HG02852 (cell line): ENCODE data around the gene IL9R.
"Not testable (repeated sequence)": the region's sequence is repeated elsewhere in the genome, so short reads cannot be mapped to it uniquely, and the experiment has no call there.

ENCODE experiments used
- ATAC-seq: cut with Tn5 transposase; IDR thresholded peaks from one replicate; pipeline ENCODE4 v1.9.1; 2021; ENCODE audit warnings: mild to moderate bottlenecking, moderate library complexity; ENCODE audit not compliant: unreplicated experiment

IL9R gene, protein sequence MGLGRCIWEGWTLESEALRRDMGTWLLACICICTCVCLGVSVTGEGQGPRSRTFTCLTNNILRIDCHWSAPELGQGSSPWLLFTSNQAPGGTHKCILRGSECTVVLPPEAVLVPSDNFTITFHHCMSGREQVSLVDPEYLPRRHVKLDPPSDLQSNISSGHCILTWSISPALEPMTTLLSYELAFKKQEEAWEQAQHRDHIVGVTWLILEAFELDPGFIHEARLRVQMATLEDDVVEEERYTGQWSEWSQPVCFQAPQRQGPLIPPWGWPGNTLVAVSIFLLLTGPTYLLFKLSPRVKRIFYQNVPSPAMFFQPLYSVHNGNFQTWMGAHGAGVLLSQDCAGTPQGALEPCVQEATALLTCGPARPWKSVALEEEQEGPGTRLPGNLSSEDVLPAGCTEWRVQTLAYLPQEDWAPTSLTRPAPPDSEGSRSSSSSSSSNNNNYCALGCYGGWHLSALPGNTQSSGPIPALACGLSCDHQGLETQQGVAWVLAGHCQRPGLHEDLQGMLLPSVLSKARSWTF

DNA sequence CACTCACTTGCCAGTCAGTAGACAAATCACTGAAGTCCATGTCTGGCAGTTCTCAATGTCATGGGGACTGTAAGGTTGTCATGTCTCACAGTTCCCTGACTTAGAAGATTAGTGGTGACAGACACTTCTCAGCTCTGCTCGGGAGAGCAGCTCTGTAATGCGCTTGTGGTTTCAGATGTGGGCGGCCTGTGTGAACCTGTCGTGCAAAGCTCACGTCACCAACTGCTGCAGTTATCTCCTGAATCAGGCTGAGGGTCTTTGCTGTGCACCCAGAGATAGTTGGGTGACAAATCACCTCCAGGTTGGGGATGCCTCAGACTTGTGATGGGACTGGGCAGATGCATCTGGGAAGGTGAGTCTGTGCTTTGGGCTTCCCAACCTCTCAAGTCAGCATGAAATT is at the start of gene IL9R:
TSS of gene IL9R (plus strand) at position 261 of the 400 bp plus-strand sequence. CDS start at position 325, 64 bp downstream.
- ATAC-seq = peak; percentile 87

DNA sequence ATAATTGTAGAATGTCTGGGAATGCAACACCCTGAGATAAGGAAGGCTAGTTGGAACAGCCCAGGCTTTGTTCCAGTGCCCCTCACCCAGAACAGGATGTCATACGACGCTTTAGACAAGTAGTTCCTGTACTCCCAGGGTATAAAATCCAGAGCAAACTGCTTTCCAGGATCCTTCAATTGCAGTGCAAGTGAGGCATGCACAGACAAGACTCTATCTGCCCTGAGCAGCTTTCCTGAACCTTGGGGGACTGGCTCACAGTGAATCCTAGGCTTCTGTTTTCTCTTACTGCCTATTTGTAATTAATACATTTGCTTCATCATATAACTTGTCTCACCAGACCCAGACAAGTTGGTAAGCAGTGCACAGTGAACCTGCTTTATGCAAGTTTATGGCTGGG is 48.4 kb upstream of the IL9R start:
- no peak for ATAC-seq

- no peak for ATAC-seq
Observed at GRCh38 chrX:155951237-155951789, 46.2 kb upstream of the IL9R start.

GRCh38 chrX:155953055-155953454 is 44.4 kb upstream of the IL9R start:
- ATAC-seq = no peak

DNA sequence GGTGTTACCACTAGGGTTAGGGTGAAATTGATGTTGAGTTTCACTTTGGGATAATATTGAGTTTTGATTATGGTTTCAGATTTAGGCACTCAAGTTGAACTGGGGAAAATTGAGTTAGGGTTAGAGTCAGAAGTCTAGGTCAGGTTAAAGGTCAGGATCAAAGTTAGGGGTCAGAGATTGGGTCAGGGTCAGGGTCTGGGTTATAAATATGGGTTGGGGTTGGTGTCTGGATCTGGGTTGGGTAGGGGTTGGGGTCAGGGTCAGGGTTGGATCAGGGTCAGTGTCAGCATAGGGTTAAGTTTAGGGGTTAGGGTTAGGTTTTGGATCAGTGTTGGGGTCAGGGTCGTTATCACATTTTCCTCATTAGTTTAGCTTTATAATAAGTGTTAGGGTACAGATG is 42.7 kb upstream of the IL9R start:
- ATAC-seq = no peak

DNA sequence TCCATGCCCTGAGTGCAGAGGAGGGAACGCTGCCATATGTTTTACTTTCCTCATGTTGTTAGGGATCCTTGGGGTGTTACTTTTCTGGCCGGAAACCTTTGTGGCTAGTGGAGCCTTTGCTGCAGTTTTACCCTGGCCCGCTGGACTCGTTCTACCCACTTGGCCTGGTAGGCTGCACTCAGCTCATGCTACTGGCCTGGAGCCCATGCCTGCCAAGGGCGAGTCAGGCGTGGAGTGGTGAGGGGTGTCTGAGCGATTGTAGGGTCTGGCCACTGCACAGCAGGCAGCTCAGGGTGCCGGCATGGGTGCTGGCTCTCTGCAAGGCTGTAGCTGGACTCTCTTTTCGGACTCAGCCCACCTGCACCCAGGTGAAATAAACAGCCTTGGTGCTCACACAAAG is 41.4 kb upstream of the IL9R start:
- ATAC-seq = no peak

DNA sequence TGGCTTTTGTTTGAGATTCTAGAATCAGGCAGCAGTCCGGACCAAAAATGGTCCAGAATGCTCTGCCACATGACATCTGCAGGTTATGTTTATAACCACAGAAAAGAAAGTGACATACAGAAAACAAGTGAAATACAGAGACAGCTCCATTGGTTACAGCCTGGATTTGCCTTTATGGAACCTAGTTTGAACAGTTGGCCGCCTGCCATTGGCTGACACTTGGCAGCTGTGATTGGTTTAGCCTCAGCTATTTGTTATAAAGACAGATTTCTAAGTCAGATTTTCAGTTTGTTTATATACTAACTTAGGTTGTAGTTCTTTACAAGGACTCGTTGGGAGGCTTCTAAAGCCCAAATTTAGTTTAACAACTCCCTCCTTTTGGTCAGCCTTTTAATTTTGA is 40.8 kb upstream of the IL9R start:
- ATAC-seq = no peak

GRCh38 chrX:155957843-155958242 is 39.7 kb upstream of the IL9R start:
- no peak for ATAC-seq

DNA sequence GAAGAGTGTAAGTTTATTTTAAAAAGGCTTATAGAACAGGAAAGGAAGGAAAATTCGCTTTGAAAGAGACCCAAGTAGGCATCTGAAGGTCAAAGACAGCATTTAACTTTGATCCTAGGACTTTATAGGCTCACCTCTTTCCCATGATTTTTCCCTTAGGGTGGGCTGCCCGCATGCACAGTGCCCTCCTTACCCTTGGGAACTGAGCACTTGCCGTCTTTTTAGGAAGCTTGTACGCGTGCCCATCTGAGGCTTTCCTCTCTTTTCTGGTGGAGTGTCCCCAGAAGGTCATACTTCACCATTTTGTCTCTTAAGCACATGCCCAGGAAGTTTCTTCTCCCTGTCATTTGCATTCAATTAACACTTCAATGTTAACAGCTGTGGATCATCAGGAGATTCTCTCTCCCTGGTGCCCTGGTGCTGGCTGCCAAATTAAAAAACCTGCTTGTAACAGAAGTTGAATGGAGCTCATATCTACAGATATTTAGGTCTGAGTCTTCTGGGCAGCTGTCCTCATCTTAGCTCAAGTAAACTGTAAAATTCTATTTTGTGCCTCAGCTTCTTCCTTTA is 38.4 kb upstream of the IL9R start:
- no peak for ATAC-seq

- ATAC-seq = no peak
Observed at GRCh38 chrX:155962906-155963305, 34.6 kb upstream of the IL9R start.

DNA sequence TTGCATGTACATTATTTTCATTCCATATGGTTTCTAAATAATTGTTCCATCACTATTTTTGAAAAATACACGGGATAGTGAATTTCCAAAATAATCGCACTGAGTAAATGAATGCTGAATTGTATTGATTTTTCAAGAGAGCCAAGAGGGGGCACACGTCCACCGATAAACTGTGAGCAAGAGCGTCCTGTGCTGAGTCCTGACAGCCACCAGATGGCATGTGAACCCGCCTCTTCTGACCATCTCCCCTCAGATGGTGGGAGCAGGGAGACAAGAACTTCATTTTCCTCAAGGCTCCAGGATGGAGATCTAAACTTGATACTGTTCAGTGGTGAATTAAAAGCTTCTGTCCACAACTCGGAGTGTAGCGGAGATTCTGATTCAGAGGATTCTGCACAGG is 30.6 kb upstream of the IL9R start:
- ATAC-seq = no peak

DNA sequence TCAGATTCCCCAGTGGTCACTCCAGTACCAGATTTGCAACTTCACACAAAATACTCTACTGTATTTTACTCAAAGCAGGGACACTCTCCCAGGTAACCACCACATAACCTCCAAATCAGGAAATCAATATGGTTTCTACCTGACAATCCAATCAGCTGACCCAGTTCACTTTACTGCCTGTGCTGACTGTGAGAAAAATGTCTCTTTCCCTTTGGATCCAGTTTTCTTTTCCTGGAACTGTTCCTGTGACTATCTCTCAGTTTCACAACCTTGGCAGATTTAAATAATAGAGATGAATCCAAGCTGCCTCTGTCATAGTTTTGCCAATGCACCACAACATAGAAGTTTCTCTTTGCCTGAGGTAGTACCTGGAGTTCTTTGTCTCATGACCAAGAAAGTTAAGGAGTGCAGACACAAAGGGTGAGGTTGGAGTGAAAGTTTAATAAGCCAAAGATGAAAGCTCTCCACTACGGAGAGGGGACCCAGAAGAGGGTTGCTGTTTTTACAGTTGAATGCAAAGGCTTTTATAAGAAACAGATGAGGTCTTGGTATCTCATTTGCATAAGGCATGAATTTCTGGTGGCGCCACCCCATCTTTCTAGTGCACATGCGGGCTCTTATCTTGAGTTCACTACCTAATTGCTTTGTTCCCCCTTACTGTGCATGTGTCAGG is 29.7 kb upstream of the IL9R start:
- no peak for ATAC-seq

DNA sequence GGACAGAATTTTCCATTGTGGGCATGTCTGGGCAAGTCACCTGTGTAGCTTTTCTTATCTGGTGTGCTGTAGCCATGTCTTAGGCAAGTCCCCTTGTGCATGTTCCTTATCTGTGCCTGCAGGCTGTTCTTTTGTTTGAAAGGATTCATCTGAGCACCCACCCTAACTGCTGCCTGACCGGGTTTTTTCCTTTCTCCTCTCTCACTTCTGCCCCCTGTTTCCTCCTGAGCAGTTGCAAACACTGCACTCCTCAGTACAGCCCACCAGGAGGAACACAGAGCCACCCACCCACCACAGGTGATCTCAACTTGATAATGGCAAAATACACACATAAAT is 29.2 kb upstream of the IL9R start:
- ATAC-seq = no peak

GRCh38 chrX:155968791-155969190 is 28.7 kb upstream of the IL9R start:
- ATAC-seq = no peak

- not testable (repeated sequence) for ATAC-seq
Observed at GRCh38 chrX:155971658-155972057, 25.8 kb upstream of the IL9R start.

- not testable (repeated sequence) for ATAC-seq
Observed at GRCh38 chrX:155972241-155972640, 25.3 kb upstream of the IL9R start.

GRCh38 chrX:155983326-155983725 is 14.2 kb upstream of the IL9R start:
- ATAC-seq = no peak

GRCh38 chrX:155985208-155985607 is 12.3 kb upstream of the IL9R start:
- no peak for ATAC-seq

DNA sequence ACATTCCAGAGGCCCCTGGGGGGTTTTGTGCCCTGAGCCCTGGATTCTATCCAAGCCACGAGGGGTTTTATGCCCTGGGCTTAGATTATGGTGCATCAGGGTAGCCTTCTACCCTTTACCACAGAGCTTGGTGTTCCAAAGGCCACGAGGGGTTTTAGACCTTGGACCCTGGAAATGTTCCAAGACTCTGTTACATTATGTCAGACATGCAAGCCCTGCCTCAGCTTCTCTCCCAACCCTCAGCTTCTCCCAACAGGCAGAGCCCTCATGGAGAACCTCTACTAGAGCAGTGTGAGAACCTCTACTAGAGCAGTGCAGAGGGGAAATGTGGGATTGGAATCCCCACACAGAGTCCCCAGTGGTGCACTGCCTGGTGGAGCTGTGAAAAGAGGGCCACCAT is 10.5 kb upstream of the IL9R start:
- not testable (repeated sequence) for ATAC-seq

- ATAC-seq = no peak
Observed at GRCh38 chrX:155988859-155989258, 8.6 kb upstream of the IL9R start.

- ATAC-seq = no peak
Observed at GRCh38 chrX:155993421-155993820, 4.1 kb upstream of the IL9R start.
